HG02798 (cell line): Measurements from ENCODE around the gene MAGEL2.

ENCODE experiments used
- ATAC-seq: cut with Tn5 transposase; IDR thresholded peaks from one replicate; pipeline ENCODE4 v1.9.1; 2021; ENCODE audit warnings: mild to moderate bottlenecking; ENCODE audit not compliant: unreplicated experiment, poor library complexity

The MAGEL2 gene

GRCh38 chr15:23647421-23648370 is at the start of gene MAGEL2:
MAGEL2 (minus strand) TSS chr15:23647867; CDS start chr15:23647742, 125 bp downstream.
- no peak for ATAC-seq

- ATAC-seq = no peak
Measured at GRCh38 chr15:23695282-23695681, 47.6 kb upstream of the MAGEL2 start.

GRCh38 chr15:23694592-23694991 is 46.9 kb upstream of the MAGEL2 start:
- no peak for ATAC-seq

GRCh38 chr15:23690450-23690852 is 42.8 kb upstream of the MAGEL2 start:
- no peak for ATAC-seq

GRCh38 chr15:23690015-23690414 is 42.3 kb upstream of the MAGEL2 start:
- ATAC-seq = no peak

- no peak for ATAC-seq
Measured at GRCh38 chr15:23687143-23687470, 39.4 kb upstream of the MAGEL2 start, which contains the start of gene NDN. NDN (minus strand) TSS chr15:23687305; CDS start chr15:23687217, 88 bp downstream.

GRCh38 chr15:23686466-23687142 is 38.9 kb upstream of the MAGEL2 start:
- no peak for ATAC-seq

GRCh38 chr15:23671481-23671880 is 23.8 kb upstream of the MAGEL2 start:
- ATAC-seq = no peak

- ATAC-seq = no peak
Measured at GRCh38 chr15:23670970-23671369, 23.3 kb upstream of the MAGEL2 start.

- no peak for ATAC-seq
Measured at GRCh38 chr15:23663232-23663631, 15.6 kb upstream of the MAGEL2 start.

- ATAC-seq = no peak
Measured at GRCh38 chr15:23648920-23649515, 1.4 kb upstream of the MAGEL2 start.

- ATAC-seq = no peak
Measured at GRCh38 chr15:23647001-23647295, 719 bp downstream of the MAGEL2 start.

GRCh38 chr15:23646165-23647000 is 1.3 kb downstream of the MAGEL2 start:
- no peak for ATAC-seq

GRCh38 chr15:23645371-23646164 is 2.1 kb downstream of the MAGEL2 start:
- no peak for ATAC-seq

- ATAC-seq = no peak
Measured at GRCh38 chr15:23644829-23645228, 2.8 kb downstream of the MAGEL2 start.

GRCh38 chr15:23642413-23643044 is 5.1 kb downstream of the MAGEL2 start:
- ATAC-seq = peak; percentile 74

- ATAC-seq = no peak
Measured at GRCh38 chr15:23634181-23634580, 13.5 kb downstream of the MAGEL2 start.

- ATAC-seq = no peak
Measured at GRCh38 chr15:23629234-23629805, 18.3 kb downstream of the MAGEL2 start.
